RPMI7951 (cell line): ENCODE data around the gene WDR33. TPM values are rescaled to one million over a fixed set of nuclear protein-coding genes. Genes with fewer than 3 reads are reported as not detected.
"Not testable (repeated sequence)": the region's sequence is repeated elsewhere in the genome, so short reads cannot be mapped to it uniquely, and the experiment has no call there.

Experiments
- DNase-seq: peaks from one replicate; pipeline ENCODE4 v3.0.0-alpha.2; 2012; ENCODE audit warnings: low read depth
- total RNA-seq: library from RNA; depleted of rRNA; stranded (reverse); fragments of >200 nt; shearing (Covaris generic); gene quantifications from 2 replicates; pipeline ENCODE4 v1.2.3, GENCODE V29; 2014

Gene WDR33
- total RNA-seq, 1 experiment from 2014 or later: 27.6 TPM

DNA sequence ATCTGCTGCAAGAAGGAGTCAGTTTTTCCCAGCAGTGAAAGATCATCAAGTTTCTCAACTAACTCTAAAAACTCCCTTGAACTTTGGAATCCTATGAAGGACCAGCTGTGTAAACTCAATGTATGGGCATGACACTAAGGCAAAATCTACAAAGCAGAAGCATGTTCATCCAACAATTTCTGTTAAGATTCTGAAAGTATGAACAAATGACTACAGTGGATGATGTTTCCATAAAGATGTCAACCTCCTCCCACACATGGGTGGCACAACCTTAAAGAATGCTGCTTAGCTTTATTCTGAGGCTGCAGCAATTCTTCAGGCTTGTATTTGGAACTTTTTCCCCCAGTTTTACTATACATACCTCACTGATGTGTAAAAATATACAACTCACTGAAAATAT, 47.2 kb downstream of the WDR33 start:
- no peak for DNase-seq

DNA sequence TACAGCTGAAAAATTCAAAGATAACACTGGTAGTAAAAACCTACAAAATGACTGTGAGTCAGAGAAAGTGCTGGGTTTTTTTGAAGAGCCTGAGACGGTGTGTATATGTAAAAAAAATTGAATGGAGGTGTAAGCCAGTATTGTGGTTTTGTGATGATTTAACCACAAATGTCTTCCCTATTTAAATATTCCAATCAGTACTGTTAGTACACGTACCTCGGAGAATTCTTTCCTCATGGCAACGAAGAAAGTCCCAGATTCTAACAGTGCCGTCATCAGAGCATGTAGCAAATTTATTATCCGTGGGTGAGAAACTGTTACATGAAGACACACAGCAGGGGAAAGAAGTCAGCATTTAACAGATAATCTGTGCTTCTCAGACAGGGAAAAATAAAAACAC, 48.1 kb downstream of the WDR33 start:
- no peak for DNase-seq

DNA sequence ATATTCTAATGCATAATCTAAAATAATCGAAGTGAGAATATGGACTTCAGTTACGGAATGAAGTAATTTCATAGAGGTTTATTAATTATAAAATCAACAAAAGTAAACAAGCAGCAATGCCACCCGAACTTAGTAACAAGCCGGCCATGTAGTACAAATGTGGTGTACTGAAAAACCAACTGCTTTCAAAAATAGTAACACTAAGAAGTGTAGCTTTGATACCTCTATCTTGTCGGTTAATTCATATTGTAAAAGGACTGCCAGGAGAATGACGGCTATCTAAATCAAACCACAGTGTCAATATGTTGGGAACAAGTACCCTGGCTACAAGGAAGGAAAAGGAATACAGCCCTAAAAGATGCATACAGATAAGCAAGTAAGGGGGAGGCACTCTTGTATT, 48.5 kb downstream of the WDR33 start:
- DNase-seq: no peak

DNA sequence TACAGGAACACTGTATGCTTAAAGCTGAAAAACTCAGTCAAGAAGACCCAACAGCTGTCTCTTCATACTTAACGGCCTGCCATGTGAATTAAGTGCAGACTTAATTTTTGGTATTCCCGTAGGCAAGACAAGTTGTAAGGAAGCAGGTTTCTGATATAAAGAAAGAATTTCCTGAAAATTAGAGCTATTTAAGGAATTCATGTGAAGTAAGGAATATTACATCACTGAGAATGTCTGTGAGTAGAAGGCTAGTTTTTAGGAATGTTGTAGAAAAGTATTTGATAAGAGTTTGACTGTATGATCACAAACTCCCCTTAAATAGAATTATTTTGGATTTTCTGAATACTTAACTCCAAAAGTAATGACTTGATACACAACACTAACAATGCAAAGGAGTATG, 51.0 kb downstream of the WDR33 start:
- no peak for DNase-seq

DNA sequence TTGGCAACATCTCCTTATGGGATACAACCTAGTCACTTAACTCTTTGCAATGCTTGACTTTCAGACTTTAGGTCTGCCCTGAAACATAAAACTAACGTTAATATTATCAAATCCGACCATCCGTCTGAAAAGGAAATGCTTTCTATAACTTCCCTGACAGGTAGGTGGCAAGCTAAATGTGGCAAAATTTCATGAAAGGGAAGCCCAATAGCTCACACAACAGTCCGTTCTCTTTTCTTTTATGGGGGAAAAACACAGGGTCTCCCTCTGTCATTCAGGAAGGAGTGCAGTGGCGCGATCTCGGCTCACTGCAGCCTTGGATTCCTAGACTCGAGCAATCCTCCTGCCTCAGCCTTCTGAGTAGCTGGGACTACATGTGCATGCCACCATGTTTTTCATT, 56.8 kb downstream of the WDR33 start:
- no peak for DNase-seq

DNA sequence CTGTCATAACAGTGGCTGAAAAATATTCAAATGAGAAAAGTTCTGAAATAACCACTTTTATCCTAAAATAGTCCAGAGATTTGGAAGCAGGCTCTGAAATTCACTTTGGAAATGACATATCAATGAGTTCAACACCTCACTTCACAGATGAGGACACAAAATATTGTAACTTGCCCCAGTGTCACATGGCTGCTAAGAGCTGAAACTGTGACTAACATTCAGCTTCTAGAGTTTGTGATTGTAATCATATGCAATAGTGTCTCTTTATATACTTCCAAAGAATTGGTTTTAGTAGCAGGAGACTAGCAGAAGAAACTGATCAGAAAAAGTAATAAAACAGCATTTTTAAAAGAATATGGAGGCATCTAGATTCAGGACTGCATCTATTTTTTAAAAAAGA, 57.6 kb downstream of the WDR33 start:
- DNase-seq: no peak

DNA sequence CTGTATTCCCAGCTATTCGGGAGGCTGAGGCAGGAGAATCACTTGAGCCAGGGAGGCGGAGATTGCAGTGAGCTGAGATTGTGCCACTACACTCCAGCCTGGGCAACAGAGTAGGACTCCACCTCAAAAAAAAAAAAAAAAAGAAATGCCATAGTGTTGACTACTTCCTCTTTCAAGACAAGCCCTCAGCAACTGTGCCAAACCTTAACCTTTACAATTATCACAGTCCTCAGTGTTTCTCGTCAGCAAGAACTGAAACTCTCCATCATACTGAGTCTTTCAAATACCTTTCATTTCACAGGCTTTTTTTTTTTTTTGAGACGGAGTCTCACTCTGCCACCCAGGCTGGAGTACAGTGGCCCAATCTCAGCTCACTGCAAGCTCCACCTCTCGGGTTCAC, 61.4 kb downstream of the WDR33 start:
- not testable (repeated sequence) for DNase-seq

DNA sequence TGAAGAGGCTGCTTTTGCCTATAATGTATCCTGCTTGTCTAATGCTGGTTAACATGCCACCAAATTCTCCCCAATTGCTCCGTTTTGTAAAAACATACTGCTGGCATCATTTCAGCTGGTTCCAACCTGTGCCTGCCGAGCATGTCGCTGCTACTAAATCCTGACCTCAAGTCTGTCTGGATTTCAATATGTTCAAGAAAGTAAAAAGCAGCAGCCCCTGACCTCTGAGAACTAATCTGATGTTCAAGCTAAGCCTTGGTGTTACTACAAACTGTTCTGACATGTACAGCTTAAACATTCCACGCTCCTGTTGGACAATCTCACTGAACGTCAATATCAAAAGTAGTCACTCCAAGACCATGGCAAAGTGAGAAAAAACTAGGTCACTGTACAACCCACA, 63.4 kb downstream of the WDR33 start:
- no peak for DNase-seq

DNA sequence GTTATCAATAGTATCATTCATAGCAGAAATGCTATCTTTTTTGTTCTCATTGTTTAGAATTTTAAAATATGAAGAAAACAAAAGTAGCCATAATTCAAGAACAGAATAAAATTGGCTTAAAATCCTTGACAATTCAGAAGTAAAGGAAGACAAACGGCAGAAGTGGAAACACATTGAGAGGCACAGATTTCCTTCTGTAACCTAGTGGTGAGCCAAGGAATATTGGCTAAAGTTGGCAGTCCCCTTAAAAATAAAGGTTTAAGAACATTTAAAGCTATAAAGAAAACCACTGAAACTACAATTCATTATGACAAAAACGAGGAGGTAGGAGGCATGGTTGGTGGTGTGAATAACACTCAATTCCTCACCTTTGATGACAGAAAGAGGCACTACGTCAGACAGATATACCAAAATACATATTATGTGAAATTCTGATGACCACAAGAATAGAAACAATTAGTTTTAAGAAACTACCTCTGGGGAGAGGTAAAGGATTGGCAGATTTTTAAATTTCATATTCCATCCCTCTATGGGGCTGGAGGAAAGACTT, 67.4 kb downstream of the WDR33 start:
- DNase-seq: no peak

DNA sequence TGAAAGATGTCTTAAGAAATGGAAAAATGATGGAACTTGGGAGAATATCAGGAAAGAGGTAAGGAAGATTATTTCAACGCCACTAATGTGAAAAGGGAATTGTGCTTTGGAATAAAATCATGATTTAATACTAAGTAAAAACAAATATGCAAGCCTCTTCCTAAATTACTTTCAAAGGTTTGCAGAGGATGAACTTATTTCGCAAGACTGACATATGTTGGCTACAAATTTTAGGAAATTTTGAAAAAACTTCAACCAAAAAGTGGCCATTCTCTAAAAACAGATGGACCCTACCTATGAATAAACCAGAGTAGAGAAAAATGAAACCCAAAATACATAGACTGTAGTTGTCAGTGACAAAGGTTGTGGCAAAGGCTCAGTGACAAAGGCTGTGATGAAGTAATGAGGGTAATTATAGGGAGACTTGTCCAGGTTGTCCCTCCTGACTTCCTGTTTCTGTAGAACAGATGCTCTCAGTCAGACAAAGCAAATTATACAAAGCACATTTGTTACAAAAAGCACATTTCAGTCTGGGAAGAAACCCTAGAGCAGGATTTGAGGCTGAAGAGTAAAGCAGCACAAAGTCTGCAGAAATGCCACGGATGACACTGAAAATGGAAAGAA, 70.2 kb downstream of the WDR33 start:
- DNase-seq: no peak

DNA sequence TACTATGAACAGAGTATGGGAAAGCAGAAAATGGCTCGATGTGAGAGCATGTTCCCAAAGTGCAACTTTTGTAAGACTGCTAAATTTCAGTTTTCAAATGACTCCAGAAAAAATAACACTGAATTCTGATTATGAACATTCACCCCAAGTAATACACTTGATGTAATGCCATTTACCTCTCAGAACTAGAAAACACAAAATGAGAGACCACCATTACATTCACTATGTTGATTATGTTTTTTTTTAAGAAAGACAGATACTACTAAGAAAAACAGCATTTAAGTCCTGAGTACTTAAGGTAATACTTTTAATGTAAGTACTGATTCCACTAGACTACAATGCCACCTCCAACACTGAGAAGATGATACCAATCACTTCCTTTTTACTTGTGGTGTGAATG, 71.2 kb downstream of the WDR33 start:
- no peak for DNase-seq

DNA sequence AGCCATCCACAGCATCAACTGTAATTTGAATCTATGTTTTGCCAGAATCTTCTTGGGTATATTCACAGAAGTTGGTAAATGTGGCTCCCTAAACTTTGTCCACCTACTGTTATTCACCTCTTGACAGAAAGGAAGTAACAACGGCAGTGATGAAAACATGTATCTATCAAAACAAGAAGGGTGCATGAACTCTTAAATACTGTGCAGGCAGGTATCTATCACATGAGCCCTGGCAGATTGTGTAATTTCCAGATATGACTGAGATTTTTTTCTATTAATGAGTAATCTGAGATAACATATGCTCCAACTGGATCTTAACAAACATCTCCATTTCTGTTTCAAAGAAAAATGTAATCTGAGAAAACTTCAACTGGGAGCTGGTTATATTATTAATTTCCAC, 73.1 kb downstream of the WDR33 start:
- no peak for DNase-seq

DNA sequence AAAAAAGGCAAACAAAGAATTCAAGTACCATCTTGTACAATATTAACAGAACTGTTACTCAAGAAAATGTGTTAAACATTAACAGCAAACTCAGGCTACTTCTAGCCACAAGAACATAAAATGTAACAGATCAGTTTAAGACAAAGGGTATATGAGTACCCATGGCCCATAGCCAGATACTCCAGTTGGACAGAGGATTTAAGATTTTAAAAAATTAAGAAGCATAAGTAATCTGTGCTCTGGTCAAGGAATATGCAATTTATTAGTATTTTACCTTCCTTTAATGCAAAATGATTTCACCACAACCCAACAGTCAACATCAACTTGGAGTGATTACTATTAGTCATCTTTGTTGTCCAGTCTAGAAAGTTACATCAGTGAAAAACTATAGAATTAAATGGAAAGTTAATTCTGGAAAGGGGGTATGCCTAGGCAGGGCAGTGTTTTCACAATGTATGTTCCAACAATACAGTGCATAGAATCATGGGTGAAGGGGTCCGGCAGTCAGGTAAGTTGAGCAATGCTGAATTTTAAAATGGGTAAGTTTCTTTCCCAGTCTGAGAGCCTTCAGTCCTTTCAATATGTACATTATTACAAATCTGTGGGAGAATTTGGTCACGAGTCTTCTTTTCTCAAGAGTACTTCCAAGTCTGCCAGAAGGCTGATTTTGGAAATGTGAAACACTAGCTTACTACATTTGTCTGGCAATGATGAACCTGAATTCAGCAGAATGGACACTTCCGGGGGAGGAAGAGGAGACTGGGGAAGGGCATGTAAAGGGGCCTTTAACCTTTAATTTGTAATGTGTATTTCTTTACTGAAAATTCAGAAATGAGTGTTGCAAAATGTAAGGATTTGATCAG, 75.2 kb downstream of the WDR33 start:
- DNase-seq: no peak

DNA sequence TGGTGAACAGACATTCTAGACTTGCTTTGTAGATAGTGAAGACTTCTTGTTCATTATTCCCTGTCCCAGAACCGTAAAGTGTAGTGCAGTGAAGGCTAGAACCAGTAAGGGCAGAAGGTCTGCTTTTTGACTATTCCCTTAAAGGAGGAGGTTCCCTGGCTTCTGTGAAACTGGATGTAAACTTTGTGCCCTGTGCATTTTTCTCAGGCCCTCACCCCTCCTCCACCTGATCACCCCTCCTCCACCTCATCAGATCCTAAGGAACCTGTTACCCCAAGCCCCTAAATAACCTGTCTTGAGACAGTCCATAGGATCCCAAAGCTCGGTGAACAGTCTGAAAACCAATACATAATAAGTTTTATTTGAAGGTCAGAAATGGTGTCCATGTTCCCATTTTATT, 75.9 kb downstream of the WDR33 start:
- no peak for DNase-seq

DNA sequence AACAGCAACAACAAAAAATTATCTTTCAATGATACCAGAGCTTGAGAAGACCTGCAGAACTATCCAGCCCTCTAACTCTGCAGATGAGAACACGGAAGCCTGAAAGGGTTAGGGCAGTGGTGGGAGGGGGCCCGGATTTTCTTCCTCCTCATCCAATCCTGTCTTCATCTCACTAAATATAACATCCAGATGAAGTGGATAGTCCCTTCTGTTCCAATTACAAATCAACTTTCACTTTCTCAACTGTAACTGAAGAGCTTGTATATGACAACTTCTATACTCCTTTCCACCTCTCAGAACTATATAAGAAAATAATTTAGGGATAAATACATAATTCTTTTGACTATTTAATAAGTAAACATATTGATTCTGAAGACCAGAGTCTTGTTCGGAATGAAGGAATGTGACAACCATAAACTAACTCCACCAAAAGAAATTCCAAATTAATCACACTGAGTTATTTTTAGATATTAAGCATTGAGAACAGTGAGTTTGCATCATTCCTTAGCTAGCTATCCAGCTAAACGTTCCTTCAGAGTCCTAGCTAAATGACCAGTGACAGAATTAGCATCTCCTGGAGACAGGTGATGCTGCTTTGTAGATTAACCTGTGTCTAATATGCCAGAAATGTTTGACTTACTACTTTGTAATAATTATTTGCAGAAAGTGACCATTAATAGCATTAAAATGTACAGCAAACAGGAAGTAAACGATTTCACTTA, 77.0 kb downstream of the WDR33 start:
- DNase-seq: no peak

DNA sequence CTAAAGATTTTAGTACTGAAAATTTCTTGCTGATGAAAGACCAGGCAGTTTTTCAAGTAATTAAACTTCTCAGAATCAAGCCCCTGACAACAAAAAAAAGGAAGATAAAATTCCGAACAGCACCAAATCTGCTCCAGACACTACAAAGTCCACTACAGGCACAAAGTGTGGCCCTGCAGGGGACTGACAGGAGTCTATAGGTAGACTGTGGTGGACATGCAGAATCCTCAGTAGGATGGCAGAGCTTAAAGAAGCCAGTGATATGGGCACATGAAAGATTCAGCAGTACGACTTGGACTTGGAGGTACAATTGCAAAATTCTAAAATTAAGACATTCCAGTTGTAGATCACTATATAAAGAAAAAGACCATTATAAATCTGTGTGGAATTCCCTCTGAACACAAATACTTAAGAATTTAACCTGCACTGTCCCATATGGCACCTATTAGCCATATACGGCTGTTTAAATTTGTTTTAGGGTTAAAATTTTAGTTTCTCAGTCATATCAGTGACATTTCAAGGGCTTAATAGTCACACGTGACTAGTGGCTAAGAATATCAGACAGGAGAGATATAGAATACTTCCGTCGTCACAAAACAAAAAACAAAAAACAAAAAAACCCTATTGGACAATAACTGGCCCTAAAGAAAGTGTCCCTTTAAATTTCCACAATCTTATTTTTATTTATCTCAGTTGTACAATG, 77.7 kb downstream of the WDR33 start:
- no peak for DNase-seq

DNA sequence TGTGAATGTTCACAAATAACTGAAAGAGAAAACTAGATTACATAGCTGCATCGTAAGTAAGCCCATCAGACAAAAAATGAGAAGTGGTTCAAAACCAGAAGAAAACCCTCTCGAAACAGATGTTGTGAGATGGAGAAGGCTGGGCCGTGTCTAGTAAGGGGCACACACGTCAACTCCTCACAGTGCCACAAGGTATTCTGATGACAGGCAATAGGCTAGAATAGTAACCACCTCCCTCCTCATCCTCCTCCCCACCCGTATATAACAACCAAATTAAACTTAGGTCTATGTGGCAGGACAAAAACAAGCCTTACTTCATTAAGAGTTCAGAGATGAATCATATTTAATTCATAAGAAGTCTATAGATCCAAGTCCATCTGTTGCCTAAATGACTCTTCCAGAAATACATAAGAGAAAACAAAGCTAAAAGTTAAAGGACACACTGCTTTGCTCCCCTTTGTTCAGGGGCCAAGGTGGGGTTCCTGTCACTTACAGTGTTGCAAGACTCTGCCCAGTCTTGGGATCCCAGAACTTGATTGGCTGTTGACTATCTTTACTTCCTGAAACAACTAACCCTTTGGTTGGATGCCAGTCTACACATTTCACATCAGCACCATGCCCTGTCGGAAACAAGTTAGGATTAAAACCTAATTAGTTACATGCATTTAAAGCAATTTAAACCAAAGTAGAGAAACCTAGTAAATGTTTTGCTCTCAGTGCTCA, 84.7 kb downstream of the WDR33 start:
- DNase-seq: no peak

DNA sequence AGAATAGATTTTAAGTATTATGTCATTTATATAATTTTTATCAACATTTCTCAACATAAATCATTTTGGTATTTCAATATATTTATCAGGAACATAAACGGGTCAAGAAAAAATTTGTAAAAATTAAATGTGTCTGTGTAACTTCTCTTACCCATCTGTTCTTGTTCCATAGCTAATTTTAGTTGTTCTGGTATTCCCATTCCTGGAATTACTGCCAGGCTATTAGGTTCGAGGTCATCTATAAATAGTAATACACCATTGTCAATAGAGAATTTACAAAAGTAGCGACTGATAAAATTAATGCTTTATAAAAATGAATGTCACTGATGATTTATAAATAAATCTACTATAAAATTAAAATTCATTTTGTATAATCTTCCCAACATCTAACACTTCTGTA, 88.2 kb downstream of the WDR33 start:
- no peak for DNase-seq

DNA sequence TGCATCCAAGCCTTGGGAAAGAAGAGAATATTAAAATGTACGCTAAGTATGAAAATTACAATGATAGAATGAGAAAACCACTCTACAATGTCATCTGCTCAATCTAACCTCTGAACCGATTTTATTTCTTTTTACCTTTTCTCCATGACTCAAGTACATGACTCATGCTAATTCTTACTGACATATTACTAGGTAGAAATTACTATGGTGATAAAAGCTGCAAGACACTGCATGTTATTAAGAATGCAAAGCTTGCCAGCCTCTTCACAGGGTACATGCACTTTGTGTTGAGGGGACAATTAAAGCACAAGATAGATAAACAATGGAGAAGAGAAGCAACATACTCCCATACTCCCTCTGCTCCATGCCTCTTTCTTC, 89.0 kb downstream of the WDR33 start:
- no peak for DNase-seq

DNA sequence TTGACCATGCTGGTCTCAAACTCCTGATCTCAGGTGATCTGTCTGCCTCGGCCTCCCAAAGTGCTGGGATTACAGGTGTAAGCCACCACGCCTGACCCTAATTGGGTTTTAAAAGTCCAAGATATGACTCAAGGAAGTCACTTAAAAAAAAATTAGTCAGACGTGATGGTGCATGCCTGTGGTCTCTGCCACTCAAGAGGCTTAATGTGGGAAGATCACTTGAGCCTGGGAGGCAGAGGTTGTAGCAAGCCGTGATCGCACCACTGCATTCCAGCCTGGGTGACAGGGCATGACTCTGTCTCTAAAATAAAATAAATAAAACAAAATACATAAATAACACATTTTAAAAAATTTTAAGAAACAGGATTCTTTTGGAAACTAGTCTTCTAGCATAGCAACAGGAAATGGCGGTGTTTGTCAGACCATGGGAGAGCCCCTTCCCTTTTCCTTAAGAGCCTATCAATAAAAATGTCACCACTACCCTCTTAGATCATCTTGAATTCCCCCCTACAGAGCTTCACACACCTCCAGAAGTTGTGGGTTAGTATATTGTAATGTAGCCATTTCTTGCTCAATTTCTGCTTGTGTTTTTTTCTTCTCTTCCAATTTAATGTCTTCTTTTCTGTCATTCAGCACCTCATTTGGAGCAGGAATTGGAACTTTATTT, 89.5 kb downstream of the WDR33 start:
- peak; percentile 46 for DNase-seq
